SK-N-SH treated with all-trans-retinoic acid at 6 μM for 48 hours (cell line): Measurements from ENCODE around the gene IDI2.

ENCODE experiments used
- ESRRG ChIP-seq: fragments of 250-450 bp; sonication (Bioruptor Pico); IDR thresholded peaks from 2 replicates; pipeline ENCODE4 v1.6.1; 2021; ENCODE audit warnings: mild to moderate bottlenecking
- PATZ1 ChIP-seq: fragments of 250-450 bp; sonication (Bioruptor Pico); IDR thresholded peaks from 2 replicates; pipeline ENCODE4 v1.8.0; 2020; ENCODE audit warnings: mild to moderate bottlenecking, moderate library complexity, borderline replicate concordance
- RARB ChIP-seq: fragments of 250-450 bp; sonication (Bioruptor Pico); IDR thresholded peaks from 2 replicates; pipeline ENCODE4 v1.8.0; 2021; ENCODE audit warnings: mild to moderate bottlenecking, moderate library complexity
- ZFP3 ChIP-seq: fragments of 250-450 bp; sonication (Bioruptor Pico); IDR thresholded peaks from 2 replicates; pipeline ENCODE4 v1.5.0; 2020; ENCODE audit warnings: mild to moderate bottlenecking, moderate library complexity
- TF ChIP-seq, protein P1 (sequence below): fragments of 250-450 bp; sonication (Bioruptor Pico); IDR thresholded peaks from 2 replicates; pipeline ENCODE4 v1.5.1; 2020; ENCODE audit warnings: low read depth, mild to moderate bottlenecking, moderate library complexity

- TF ChIP-seq RARB (CRISPR knock-in tag) = no peak
- no peak for TF ChIP-seq ESRRG
- TF ChIP-seq, protein P1, sequence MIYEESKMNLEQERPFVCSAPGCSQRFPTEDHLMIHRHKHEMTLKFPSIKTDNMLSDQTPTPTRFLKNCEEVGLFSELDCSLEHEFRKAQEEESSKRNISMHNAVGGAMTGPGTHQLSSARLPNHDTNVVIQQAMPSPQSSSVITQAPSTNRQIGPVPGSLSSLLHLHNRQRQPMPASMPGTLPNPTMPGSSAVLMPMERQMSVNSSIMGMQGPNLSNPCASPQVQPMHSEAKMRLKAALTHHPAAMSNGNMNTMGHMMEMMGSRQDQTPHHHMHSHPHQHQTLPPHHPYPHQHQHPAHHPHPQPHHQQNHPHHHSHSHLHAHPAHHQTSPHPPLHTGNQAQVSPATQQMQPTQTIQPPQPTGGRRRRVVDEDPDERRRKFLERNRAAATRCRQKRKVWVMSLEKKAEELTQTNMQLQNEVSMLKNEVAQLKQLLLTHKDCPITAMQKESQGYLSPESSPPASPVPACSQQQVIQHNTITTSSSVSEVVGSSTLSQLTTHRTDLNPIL (CRISPR knock-in tag) = no peak
- no peak for TF ChIP-seq PATZ1
- TF ChIP-seq ZFP3 (CRISPR knock-in tag) = no peak
Observed at GRCh38 chr10:983401-983800, 42.3 kb downstream of the IDI2 start.
